ENCODE measurements around the gene SZT2.

DNA sequence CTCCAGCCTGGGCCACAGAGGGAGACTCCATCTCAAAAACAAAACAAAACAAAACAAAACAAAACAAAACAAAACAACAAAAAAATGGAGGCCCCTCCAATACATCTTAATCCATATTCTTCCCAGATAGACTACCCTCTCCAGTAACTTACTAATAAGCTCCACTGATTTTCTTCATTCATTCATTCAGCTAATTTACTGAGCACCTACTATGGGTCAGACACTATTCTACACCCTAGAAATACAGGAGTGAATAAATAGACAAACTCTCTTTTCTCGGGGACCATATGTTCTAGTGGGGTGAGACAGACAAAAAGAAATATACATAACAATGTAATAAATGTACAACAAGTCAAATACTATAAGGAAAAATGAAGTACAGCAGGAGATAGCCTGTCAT lies 38.7 kb upstream of the SZT2 start:
- TF ChIP-seq, protein P1, sequence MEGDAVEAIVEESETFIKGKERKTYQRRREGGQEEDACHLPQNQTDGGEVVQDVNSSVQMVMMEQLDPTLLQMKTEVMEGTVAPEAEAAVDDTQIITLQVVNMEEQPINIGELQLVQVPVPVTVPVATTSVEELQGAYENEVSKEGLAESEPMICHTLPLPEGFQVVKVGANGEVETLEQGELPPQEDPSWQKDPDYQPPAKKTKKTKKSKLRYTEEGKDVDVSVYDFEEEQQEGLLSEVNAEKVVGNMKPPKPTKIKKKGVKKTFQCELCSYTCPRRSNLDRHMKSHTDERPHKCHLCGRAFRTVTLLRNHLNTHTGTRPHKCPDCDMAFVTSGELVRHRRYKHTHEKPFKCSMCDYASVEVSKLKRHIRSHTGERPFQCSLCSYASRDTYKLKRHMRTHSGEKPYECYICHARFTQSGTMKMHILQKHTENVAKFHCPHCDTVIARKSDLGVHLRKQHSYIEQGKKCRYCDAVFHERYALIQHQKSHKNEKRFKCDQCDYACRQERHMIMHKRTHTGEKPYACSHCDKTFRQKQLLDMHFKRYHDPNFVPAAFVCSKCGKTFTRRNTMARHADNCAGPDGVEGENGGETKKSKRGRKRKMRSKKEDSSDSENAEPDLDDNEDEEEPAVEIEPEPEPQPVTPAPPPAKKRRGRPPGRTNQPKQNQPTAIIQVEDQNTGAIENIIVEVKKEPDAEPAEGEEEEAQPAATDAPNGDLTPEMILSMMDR (IDR thresholded peaks at IDR 0.05): no peak
- no peak for TF ChIP-seq POLR2AphosphoS5 (IDR thresholded peaks at IDR 0.05)
- TF ChIP-seq POLR2A (IDR thresholded peaks at IDR 0.05): no peak

All from breast epithelium (tissue), 3 donors.